Right renal cortex interstitium (tissue), 3 donors: ENCODE data around the gene SERTAD3. TPM values are rescaled to one million over a fixed set of nuclear protein-coding genes. Genes with fewer than 3 reads are reported as not detected.
"Not testable (repeated sequence)": the region's sequence is repeated elsewhere in the genome, so short reads cannot be mapped to it uniquely, and the experiment has no call there.

Experiments
- DNase-seq, 3 donors: peaks; one replicate each; pipeline ENCODE4 v3.0.0-alpha.2; 2013; ENCODE audit warnings: low read depth in 3 of 3, low spot score in 2 of 3
- polyA plus RNA-seq, 3 donors: library from polyadenylated mRNA; unstranded; fragments of 120-200 nt; gene quantifications; one replicate each; pipeline ENCODE4 v1.2.1, GENCODE V29; 2013; ENCODE audit not compliant: insufficient read length in 3 of 3

The SERTAD3 gene
- 10 to 100 TPM; 34.1 to 40.8 (median 37.5) TPM for polyA plus RNA-seq

- DNase-seq, result peak in 1 of 3 donors; percentile 93
These were observed at the start of gene SERTAD3 for GRCh38 chr19:40444000-40444824. Gene SERTAD3 (minus strand): TSS chr19:40444335. CDS start chr19:40442080, 2,255 bp downstream.

GRCh38 chr19:40493778-40494177 is 49.6 kb upstream of the SERTAD3 start:
- DNase-seq, result no peak

GRCh38 chr19:40492274-40492673 is 48.1 kb upstream of the SERTAD3 start:
- no peak for DNase-seq

- no peak for DNase-seq
These were observed 45.7 kb upstream of the SERTAD3 start for GRCh38 chr19:40489882-40490230.

GRCh38 chr19:40486017-40486416 is 41.9 kb upstream of the SERTAD3 start:
- no peak for DNase-seq

GRCh38 chr19:40475878-40476644 is 31.9 kb upstream of the SERTAD3 start:
- DNase-seq, result not testable (repeated sequence)

- DNase-seq, result no peak
These were observed 30.6 kb upstream of the SERTAD3 start for GRCh38 chr19:40474737-40475136.

GRCh38 chr19:40472516-40472915 is 28.4 kb upstream of the SERTAD3 start:
- no peak for DNase-seq

- DNase-seq, result no peak
These were observed 27.0 kb upstream of the SERTAD3 start for GRCh38 chr19:40471111-40471510.

GRCh38 chr19:40469011-40469410 is 24.9 kb upstream of the SERTAD3 start:
- no peak for DNase-seq

GRCh38 chr19:40466985-40467734 is 23.0 kb upstream of the SERTAD3 start, which contains the start of gene SPTBN4:
Gene SPTBN4 (plus strand): TSS chr19:40467001. CDS start chr19:40472622, 5,621 bp downstream.
- no peak for DNase-seq

- DNase-seq, result no peak
These were observed 22.3 kb upstream of the SERTAD3 start for GRCh38 chr19:40466219-40466984.

GRCh38 chr19:40465557-40466218 is 21.6 kb upstream of the SERTAD3 start, which contains the start of gene BLVRB:
Gene BLVRB (minus strand): TSS chr19:40465745. CDS start chr19:40465688, 57 bp downstream.
- DNase-seq, result peak; percentile 96 to 99 (median 99)

GRCh38 chr19:40465025-40465556 is 21.0 kb upstream of the SERTAD3 start:
- no peak for DNase-seq

- DNase-seq, result peak in 2 of 3 donors; percentile 48 to 81
These were observed 20.2 kb upstream of the SERTAD3 start for GRCh38 chr19:40464059-40465024.

GRCh38 chr19:40463587-40464037 is 19.5 kb upstream of the SERTAD3 start:
- DNase-seq, result not testable (repeated sequence)

GRCh38 chr19:40461669-40462221 is 17.6 kb upstream of the SERTAD3 start:
- DNase-seq, result no peak

GRCh38 chr19:40460185-40460584 is 16.1 kb upstream of the SERTAD3 start:
- DNase-seq, result no peak
